GM04504 (cell line): ENCODE results near the gene UPF1.

Experiments used
- DNase-seq: peaks from one replicate; pipeline ENCODE4 v3.0.0-alpha.2; 2012; ENCODE audit warnings: low read depth

UPF1 gene

DNA sequence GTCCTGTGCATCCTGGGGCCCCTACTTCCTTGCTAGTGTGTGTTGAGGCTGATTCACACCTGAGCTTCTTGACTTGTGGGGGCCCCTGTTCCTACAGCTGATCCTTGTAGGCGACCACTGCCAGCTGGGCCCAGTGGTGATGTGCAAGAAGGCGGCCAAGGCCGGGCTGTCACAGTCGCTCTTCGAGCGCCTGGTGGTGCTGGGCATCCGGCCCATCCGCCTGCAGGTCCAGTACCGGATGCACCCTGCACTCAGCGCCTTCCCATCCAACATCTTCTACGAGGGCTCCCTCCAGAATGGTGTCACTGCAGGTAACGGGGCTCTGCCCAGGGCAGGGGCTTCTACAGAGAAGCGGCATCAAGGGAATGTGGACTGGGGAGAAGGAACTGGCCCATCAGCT is 25.5 kb downstream of the UPF1 start:
- no peak for DNase-seq

DNA sequence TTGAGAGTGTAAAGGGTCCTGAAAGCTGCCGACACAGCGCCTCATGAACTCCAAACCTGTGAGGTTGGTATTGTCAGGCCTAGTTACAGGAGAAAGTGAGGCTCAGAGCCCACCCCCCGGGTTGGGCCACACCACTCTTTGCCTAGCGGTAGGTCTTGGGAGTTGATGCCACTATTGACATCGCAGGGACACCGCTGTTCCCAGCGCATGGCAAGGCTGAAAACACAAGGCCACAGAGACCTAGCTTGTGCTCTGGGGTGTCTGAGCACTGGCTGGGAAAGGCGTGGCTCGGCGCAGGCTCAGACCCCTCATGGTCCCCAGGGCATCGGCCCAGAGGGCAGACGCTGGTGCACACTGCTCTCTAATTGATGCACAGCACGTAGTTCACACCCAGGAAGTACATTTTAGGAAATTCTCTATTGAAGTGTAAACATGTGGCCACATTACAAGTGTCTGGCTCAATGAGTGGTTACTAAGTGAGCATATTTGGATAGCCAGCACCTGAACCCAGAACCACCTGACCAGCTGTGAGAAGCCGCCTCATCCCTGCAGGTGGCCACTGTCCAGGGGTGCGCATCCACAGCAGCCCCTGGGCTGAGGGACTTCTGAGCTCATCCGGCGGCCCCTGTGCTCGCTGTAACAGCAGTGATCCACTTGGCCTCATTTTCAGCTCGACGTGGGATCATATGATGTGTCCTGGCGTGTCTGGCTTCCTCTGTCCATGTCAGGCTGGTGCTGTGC is 27.3 kb downstream of the UPF1 start:
- no peak for DNase-seq

DNA sequence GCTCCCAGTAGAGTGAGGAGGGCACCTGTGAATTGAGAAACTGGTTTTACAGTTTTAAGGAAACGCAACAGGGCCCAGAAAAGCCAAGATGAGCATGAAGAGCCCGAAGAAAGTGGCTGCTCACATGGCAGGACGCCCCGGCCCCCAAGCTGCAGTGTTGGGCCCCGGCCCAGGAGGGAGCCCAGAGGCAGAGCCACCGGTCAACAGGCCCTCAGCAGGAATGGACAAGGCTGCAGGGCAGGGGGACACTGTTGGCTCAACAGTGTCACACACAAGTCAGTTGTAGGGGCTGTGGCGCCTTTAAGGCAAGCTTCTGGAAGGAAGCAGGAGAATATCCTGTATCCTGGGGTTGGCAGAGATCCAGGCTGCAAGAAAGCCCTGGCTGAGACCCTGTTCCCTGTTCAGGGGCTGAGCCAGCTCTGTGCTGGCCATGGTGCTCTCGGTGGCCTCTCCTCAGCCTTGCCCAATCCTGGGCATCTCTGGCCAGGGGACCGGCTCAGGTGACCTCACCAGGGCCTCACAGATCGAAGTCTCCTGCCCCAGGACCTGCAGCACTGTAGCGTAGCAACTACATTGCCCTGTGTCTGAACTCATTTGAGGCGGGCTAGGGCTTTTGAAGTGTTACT is 28.0 kb downstream of the UPF1 start:
- no peak for DNase-seq

DNA sequence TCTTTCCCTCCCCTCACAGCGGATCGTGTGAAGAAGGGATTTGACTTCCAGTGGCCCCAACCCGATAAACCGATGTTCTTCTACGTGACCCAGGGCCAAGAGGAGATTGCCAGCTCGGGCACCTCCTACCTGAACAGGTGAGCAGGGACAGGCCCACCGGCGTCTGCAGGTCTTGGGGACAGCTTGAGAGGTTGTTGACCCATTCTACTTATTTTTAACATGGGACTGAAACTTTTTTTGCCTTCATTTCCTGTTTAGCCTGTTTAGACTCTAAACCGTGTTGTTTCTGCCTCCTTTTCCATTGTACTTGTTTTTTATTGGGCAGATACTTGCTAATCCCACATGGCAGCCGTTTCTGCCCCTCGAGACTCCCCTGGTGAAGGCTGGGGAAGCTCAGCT is 28.5 kb downstream of the UPF1 start:
- no peak for DNase-seq

DNA sequence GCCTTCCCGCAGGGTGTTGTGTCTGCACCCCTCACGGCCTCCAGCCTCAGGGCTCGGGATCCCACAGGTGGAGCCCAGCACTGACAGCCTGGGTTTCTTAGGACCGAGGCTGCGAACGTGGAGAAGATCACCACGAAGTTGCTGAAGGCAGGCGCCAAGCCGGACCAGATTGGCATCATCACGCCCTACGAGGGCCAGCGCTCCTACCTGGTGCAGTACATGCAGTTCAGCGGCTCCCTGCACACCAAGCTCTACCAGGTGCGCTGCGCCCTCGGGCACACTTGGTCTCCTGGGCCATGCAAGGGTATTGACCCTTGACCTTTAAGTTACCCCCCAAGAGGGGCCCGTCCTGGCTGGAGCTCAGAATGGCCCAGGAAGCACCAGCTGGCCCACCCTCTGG is 29.0 kb downstream of the UPF1 start:
- no peak for DNase-seq

DNA sequence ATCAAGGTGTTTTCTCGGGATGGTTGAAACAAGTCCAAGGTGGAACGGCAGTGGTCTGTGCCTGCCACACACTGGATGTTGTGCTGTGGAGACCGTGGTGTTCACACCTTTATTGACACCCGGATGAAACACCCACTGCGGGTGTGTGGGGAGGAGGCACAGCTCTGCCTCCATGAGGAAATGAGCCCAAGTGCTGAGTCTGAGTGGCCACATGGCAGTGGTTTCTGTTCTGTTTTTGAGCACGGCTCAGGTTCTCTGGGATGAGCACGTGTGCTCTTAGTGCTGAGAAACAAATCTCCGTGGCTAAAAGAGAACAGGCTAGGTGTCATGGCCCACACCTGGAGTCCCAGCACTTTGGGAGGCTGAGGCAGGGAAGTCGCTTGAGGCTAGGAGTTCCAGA is 29.5 kb downstream of the UPF1 start:
- no peak for DNase-seq

DNA sequence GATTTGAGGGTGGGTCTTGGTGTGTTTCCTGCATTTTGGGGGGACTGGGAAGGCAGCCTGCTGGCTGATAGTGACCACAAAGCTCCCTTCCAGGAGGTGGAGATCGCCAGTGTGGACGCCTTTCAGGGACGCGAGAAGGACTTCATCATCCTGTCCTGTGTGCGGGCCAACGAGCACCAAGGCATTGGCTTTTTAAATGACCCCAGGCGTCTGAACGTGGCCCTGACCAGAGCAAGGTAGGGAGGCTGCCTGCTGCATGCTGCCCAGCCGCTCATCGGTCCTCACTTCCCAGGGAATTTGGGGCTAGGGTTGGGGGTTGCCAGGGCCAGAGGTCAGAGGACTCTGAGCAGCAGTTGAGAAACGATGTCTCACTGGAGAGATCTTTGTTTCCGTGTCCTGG is 30.2 kb downstream of the UPF1 start:
- no peak for DNase-seq

DNA sequence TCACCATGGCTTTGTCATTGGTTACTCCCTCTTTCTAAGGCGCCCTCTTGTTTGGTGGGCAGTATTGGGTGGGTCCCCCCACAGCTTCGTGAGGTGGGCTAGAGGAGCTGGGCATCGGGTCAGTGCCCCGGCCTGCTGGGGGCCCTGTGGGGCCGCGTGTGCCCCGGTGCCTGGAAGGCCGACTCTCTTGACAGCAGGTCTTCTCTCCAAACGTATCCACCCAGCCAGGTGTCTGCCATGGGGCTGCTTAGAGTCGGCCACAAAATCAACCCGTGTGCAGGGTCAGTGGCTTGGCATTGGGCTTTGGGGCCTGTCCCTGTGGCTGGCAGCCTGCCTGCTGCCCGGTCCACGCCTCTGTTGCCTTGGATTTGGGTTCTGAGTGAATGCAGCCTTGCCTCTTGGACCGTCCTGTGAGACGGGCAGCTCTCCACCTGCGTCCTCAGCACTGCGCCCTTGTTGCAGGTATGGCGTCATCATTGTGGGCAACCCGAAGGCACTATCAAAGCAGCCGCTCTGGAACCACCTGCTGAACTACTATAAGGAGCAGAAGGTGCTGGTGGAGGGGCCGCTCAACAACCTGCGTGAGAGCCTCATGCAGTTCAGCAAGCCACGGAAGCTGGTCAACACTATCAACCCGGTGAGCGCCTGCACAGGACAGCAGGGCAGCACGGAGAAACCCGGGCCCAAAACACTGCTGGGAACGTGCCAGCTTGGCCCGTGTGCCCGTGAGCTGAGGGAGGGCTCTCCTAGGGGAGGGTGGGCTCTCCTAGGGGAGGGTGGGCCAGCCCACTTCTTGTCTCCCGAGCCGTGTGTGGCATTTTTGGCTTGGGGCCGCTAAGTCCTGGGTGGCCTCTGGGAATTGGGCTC is 31.4 kb downstream of the UPF1 start:
- no peak for DNase-seq

DNA sequence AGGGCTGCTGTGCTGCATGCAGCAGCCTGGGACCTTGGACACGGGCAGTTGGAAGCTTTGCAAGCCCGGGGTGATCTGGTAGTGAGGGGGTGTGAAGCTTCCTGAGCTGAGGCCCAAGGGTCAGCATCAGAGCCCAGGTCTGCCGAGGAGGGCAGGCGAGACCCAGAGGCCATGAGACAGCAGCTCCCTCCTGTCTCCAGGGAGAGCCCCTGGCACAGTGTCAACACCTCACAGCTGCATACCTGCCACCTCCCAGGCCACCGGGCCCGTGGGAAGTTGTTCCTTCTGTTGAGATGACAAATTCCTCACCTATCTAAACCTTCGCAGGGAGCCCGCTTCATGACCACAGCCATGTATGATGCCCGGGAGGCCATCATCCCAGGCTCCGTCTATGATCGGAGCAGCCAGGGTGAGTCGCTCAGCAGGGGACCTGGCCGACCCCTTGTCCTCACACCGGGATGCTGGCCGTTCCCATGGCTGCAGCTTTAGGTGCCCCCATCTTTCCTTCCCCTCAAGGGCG is 32.1 kb downstream of the UPF1 start:
- no peak for DNase-seq

DNA sequence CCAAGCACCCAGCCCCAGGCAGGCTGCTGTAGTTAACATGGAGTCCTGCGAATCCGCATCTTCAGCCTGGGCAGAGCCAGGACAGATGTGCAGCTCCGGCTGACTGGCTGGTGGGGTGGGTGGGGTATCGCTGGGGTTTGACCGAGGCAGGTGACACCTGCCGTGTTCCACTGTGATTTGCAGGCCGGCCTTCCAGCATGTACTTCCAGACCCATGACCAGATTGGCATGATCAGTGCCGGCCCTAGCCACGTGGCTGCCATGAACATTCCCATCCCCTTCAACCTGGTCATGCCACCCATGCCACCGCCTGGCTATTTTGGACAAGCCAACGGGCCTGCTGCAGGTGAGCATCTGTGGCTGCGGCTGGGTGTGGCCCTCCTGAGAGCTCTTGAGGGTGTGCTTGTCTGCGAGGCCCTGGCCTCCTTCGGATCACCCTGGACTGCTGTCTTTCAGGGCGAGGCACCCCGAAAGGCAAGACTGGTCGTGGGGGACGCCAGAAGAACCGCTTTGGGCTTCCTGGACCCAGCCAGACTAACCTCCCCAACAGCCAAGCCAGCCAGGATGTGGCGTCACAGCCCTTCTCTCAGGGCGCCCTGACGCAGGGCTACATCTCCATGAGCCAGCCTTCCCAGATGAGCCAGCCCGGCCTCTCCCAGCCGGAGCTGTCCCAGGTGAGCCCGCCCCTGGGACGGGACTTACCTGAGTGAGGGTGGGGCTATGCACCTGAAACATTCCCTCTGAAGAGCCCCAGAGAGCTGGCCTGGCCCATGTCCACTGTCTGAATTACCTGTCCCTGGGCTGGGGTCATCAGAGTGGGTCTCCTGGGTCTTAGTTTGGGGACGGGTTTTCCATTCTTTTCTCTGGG is 33.6 kb downstream of the UPF1 start:
- no peak for DNase-seq

DNA sequence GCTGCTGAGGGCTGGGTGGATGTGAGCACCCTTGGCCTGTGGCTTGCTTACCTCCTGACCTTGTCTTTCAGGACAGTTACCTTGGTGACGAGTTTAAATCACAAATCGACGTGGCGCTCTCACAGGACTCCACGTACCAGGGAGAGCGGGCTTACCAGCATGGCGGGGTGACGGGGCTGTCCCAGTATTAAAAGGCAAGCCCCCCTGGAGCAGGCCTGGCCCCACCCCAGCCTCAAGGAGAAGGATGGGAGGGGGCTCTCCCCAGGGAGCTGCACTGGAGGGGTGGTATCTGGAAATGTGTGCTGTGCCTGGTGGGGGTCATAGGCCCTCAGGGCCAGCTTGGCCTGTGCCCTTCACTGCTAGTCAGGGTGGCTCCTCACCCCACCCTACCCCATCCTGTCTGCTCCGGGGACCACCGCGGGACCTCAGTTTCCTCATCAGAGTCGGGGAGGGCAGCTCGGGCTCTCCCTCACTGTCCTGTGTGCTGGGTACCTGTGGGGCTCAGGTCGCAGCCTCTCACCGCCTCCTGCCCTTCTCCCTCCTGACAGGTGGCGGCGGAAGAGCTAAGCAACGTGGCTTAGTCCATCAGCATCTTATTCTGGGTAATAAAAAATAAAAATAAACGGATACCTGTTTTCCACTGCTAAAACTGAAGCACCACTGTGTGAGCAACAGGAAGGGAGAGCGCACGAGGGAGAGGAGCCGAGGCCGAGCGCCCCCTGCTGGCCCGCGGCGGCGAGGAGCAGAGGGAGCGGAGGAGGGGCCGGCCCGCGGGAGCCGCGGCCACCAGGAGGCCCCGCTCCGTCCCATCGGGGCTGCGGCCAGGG is 34.4 kb downstream of the UPF1 start:
- no peak for DNase-seq

DNA sequence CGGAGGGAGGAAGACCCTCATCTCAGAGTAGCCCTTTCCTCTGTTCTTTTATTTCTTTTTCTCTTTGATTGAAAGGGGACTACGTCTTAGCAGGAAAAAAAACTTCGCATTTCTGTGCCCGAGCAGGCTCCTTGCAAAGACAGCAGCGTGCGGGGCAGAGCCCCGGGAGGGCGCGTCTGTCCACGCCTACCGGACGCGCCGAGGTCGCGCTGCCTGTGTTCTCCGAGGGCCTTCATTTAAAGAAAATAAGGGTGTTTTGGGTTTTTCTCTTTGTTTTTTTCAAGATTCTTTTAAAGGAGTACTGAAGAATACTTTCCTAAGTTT is 35.0 kb downstream of the UPF1 start:
- no peak for DNase-seq

DNA sequence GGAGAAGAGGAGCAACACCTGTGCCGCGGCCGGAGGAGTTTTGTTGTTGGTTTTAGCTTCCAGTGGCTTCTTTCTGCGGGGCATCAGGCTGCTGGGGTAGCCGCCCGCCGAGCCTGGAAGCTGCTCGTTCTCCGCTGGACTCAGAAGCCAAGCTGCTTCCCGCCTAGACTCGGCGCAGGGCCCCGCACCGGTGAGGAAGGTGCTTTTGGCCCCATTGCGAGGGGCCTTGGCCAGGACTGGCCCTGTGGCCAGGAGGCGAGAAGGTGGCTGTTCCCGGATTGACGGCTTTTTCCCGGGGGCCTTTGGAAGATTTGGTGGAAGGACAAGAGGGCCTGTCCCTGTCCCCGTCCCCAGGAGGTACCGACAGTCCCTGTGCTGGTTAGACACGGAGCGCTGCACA is 35.4 kb downstream of the UPF1 start:
- no peak for DNase-seq

DNA sequence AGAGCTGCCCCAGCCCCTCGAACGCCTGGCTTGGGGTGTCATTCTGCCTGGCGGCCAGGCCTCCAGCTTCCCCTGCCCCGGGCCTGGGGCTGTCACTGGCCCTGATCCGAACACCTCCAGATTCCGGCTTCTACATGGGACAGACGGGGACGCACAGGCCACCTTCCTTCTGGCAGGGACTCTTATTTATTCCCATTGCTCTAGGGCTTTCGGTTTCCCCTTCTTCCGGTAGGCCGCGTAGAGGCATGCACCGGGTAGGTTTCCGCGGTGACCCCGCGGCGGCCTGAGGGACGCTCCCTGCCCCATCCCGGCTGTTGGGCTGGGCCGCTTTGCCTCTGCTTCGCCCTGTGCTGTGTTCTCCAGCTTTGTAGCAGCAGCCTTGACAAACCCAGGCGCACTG is 36.0 kb downstream of the UPF1 start:
- no peak for DNase-seq

DNA sequence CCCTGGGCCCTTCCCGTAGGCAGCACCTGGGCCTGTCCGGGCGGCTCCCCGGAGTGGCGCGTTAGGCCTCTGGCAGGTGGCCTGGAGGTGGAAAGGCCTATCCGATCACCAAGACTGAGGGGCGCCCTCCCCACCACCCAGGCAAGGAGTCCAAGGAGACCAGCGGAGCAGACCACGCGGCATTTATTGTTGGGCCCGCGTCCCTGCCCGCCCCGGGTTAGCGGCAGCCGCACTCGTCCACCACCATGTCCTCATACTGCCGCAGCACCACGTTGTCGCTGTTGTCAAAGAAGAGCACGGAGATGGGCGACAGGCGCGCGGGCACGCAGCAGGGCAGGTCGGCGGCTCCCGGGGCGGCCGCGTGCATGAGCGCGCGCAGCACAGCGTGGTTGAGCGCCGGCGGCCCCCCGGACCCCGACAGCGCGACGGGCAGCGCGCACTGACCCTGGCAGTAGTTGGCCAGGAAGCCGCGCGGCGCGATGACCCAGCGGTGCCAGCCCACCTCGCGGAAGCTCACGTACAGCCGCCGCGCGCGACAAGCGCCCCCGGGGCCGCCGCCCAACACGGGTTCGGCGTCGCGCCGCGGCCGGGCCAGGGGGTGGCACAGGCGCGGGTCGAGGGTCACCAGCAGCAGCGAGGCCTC is 36.7 kb downstream of the UPF1 start:
- DNase-seq: no peak

DNA sequence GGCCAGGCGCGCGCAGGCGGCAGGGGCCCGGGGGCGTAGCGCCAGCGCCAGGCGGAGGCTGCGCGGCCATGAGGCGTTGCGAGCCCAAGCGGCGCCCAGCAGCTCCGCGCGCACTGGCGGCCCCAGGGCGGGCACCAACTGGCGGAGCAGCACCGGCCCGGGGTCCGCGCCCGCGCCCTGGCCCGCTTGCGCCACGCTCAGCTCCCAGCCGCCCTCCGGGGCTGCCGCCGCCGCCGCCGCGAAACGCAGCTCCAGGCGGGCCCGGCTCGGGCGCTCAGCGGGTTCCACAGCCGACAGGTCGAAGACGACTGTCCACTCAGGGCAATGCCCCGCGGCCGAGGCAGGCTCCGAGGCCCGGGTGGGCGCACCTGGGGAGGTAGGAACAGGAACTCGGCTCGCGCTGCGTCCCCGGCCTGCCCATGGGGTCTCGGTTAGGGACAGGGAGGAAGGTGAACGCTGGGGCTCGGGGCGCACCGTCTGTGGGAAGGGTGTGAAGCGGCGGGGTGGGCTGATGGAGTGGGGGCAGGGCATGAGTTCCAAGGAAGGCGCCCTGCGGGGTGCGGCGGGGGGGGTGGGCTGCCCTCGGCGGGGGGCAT is 37.4 kb downstream of the UPF1 start:
- no peak for DNase-seq

DNA sequence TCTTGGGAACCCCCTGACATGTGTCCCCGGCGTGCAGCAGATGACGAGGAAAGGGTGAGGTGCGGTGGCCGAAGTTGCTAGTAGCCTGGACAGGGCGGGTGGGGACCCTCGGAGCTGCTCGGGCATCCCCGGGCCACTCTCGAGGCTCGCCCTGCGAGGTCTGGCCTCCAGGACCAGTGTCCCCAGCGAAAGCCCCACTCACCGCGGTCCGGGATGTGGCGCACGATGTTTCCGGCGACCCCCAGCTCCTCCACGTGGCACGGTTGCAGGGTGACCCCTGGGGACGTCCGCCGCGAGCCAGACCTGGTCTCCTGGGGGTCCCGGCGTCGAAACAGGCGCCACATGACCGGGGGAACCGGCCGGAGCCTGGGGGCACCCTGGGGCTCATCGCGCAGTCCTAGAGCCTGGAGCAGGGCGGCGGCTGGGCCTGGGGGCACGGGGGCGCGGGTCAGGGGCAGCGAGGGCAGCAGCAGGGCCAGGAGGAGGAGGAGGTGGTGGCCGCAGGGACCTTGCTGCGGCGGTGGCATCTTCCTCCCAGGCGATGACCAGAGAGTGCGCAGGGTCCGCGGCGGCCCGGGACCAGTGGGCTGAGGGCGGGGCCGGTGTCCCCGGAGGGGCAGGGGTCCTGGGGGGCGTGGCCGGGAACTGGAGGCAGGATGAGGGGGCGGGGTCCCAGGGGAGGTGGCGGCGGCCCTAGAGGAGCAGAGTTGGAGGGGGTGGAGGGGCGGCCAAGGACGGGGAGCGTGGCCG is 38.2 kb downstream of the UPF1 start:
- DNase-seq: no peak

DNA sequence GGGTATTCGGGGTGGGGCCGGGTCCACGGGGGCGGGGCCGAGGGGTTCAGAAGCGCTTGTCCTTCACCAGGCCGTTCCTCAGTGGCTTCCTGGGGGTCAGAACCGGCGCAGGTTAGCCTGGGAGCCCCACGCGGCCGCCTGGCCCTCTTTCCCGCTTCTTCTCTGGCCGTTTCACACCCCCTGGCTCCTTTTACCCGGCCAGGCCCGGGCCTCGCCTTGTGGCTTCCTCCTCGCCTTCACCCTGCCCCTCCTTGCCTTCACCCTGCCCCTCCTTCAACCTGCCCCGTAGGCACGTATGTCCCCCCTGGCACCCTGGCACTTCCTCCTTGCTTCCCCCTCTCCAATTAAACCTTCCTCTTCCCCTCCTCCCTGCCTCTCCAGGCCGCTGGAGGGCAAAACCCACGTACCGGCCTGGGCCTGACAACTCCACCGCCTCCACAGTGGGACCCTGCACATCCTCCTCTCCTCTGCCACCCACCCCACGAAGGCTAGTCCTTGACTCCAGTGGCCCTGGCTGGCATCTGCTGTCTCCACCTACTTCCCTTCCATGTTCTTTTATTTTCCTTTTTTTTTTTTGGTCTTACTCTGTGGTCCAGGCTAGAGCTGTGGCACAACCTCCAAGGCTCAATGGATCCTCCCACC is 38.9 kb downstream of the UPF1 start:
- no peak for DNase-seq

DNA sequence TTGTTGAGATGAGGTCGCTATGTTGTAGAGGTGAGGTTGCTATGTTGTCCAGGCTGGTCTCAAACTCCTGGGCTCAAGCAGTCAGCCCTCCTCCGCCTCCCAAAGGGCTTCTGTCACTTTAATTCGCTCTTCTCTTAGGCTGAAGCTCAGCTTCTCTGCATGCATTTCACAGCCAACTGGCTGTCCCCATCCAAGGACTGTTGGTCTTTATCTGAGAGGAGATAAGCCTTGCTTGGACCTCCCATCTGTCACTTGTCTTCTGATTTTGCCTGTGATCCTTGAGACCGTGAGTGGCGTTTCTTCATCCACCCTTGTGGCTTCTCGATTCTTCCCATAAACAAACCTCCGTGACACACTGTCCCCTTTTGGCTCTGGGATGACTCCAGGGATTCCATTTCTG is 39.8 kb downstream of the UPF1 start:
- no peak for DNase-seq
